HG02973 (cell line): ENCODE results near the gene PCDH15.
"Not testable (repeated sequence)": the region's sequence is repeated elsewhere in the genome, so short reads cannot be mapped to it uniquely, and the experiment has no call there.

Experiments
- ATAC-seq: cut with Tn5 transposase; IDR thresholded peaks from one replicate; pipeline ENCODE4 v1.9.1; 2021; ENCODE audit warnings: moderate library complexity; ENCODE audit not compliant: unreplicated experiment

Gene PCDH15

DNA sequence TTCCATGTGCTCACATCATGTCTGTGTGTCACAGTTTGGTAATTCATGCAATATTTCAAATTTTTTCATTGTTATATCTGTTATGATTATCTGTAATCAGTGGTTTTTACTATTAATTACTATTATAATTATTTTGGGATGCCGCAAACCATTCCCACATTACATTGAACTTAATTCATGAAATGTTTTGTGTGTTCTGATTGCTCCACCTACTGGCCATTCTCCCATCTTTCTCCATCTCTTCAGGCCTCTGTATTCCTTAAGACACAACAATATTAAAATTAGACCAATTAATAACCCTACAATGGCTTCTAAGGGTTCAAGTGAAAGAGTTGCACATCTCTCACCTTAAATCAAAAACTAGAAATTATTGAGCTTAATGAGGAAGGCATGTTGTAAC, 398.5 kb downstream of the PCDH15 start:
- no peak for ATAC-seq

DNA sequence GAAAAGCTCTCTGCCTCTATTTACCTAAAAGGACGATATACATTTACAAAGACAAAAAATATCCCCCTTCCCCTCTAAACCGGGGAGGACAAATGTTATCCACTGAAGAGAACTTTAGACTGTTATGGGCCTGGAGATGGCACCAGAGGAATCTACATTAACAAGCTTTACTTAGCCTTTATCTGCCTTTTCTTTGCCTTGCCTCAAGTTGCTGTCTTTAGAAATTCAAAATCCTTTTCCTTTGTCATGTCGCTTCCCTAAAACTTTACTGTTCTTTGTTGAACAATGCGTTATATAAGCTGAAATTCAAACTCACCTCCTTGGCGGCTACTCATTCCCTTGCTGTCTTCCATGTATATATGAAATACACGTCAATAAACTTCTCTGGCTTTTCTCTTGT, 405.0 kb downstream of the PCDH15 start:
- no peak for ATAC-seq

DNA sequence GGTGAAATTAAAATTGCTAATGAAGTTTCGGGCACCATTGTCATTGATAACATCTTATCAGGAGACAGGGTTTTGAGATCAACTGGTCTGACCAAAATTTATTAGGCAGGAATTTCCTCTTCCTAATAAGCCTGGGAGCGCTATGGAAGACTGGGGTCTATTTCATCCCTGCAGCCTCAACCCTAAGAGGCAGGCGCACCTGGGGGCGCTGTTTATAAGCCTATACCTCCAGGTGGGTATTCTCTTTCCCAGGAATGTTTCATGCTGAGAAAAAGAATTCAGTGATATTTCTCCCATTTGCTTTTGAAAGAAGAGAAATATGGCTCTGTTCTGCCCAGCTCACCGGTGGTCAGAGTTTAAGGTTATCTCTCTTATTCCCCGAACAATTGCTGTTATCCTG, 406.4 kb downstream of the PCDH15 start:
- not testable (repeated sequence) for ATAC-seq

DNA sequence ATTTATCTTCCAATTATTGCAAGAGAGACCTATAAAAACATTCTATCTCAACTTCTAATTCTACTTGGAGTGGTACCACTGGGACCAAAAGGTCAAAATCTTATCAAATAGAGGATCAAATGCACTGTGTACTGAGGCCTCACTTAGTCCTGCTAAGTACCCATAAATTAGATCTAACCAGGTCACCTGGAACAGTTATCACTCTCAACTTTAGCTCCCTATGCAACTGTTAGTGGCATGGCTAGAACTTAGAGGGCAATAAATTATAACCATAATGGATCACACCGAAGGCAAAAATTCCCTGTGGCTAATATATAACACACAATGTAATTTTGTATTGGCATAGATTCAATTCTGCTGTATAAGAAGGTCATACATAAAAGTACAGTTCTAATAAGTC, 428.9 kb downstream of the PCDH15 start:
- no peak for ATAC-seq

DNA sequence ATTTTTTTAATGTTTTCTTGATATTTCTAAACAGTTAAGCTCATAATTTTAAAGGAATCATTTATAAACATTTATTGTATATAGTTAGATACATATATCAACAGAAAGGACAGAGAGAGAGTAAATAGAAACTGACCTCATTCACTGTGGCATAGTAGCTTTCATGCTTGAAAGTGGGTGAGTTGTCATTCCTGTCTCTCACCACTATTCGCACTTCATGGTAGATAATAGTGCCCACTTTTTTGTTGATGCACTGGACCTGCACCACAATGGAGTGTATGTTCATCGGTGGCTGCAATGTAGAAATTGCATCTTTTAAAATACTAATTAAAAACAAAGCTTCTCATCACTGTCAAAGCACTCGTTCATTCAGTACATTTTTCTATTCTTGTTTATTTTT, 432.0 kb downstream of the PCDH15 start:
- no peak for ATAC-seq

DNA sequence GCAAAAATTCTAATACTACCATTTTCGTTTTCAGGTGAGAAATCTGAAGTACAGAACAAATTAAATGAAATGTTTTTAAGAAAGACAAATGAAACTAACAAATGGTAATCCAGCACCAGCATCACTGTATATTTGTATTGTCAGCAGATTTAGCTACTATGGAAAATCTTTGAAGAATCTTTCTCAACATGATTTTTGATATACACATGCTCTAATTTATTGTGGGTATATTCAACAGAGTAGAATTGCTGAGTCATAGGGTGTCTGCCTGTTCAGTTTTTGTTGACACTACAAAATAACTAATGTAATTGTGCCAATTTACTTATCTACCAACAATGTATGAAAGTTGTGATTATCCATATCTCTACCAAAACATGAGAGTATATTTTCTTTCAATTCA, 437.6 kb downstream of the PCDH15 start:
- no peak for ATAC-seq

DNA sequence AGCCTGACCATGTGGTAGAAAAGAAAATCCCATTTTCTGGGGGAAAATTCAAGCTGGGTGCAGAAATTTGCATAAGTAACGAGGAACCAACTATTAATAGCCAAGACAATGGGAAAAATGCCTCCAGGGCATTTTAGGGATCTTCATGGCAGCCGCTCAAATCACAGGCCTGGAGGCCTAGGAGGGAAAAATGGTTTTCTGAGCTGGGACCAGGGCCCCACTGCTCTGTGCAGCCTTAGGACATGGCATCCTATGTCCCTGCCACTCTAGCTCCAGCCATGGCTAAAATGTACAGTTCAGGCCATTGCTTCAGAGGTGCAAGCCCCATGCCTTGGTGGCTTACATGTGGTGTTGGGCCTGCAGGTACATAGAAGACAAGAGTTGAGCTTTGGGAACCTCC, 459.0 kb downstream of the PCDH15 start:
- ATAC-seq, result no peak

DNA sequence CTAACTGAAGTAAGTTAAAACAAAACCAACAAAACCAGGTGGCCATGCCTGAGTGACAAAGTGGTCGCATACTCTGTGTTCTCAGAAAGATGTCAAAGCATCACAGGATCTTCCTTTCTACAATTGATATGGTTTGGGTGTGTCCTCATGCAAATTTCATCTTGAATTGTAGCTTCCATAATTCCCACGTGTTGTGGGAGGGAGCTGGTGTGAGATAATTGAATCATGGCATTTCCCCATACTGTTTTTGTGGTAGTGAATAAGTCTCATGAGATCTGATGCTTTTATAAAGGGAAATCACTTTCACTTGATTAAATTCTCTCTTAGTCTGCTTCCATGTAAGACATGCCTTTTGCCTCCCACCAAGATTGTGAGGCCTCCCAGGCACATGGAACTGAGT, 465.7 kb downstream of the PCDH15 start:
- ATAC-seq, result no peak

DNA sequence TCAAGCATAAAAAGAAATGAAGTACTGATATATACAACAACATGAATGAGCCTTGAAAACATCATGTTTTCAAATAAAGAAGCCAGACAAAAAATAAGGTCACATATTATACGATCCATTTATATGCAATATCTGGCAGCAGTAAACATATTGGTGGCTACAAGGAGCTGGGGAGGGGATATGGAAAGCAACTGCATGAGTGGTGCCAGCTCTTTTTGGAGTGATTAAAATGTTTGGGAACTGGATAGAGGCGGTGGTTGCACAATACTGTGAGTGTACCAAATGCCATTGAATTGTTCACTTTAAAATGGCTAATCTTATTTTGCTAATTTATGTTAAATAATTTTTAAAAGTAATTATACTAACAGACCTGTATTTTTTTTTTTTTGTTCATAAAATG, 481.7 kb downstream of the PCDH15 start:
- no peak for ATAC-seq

DNA sequence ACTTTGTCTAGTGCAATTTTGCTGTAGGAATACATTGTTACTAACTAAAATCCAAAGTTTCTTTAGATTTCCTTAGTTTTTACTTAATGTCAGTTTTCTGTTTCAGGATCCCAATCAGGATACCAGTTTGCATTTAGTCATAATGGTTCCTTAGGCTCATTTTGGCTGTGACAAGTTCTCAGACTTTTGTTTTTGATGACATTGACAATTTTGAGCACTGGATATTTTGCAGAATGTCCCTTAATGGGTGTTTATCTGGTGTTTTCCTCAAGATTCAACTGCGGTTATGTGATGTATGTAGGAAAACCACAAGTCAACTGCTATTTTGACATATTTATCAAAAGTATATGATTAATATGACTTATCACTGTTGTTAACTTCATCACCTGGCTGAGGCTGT, 482.6 kb downstream of the PCDH15 start:
- ATAC-seq, result no peak

DNA sequence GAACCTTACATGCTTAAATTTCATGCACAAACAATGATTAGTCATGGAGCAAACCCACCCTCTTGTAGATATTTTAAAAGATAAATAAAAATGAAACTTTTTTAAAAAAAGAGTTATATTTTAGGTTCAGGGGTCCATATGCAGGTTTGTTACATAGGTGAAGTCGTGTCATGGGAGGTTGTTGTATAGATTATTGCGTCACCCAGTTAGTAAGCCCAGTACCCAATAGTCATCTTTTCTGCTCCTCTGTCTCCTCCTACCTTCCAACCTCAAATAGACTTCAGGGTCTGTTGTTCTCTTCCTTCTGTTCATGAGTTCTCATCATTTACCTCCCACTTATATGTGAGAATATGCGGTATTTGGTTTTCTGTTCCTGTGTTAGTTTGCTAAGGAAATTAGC, 486.6 kb downstream of the PCDH15 start:
- ATAC-seq, result no peak

DNA sequence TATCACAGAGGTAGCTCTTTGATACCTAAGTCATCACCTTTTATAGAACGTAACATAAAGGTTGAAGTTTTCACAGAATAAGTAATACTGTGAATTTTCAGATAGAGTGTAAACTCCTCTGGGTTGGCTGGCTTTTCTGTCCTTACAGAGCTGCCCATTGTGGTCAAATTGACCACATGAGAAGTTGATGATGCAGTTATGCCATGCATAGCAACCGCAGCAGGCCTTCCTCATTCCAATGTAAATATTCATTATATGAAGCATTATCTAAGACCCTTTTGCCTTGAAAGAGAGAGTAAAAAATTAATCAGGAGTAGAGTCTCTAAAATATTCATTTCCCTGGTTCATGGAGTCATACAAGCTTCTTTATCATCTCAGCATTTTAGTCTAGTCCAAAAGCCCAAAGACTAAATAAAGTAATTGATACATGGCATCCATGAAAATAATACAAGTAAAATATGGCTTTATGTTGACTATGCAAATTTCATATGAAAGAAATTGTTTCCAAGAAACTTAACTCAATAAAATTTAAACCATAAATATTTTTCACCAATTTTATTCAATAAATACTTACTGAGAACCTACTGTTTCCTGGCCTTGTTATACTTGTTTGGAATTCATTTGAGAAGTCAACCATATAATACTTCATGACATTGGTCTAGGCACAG, 516.4 kb downstream of the PCDH15 start:
- no peak for ATAC-seq

DNA sequence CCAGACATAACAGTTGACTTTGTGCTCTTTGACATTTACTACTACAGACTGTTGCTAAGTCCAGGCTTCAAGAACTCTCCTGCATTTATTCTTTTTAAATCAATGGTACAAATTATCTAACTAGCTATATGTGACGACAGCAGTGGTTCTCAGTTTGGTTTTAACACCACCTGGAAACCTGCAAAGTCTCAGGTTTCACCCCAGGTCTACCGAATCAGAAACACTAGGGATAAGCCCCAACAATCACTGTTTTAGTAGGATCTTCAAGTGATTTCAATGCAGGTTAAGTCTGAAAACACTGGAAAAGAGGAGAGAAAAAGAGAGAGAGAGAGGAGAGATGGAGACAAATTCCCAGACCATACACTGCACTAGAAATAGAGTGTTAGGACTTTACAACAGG, 519.0 kb downstream of the PCDH15 start:
- no peak for ATAC-seq

DNA sequence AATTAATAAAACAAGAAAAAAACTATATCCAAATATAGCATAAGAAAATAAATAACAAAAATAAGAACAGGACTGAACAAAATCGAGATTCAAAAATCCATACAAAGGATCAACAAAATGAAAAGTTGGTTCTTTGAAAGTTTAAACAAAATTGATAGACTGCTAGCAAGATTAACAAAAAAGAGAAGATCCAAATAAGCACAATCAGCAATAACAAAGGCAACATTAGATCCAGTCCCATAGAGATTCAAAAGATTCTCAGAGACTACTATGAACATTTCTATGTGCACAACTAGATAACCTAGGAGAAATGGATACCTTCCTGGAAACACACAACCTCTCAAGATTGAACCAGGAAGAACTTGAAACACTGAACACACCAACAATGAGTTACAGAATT, 534.6 kb downstream of the PCDH15 start:
- ATAC-seq, result no peak

DNA sequence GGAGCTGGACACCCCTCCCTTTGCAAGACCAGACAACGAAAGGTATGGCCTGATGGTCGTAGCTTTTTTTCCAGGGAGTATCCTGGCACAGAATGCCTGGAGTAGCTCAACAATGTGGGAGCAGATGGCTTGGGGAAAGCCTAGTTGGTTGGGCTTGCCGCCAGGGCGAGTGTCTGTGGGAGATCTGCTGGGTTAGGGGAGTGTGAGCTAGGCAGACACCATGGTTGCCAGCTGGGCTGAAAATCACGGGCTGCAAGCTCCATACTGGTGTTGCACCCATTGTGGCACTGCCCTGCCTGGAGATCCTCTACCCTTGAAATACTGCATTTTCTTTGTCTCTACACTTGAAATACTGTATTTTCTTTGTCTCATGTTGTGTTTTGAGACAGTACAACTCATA, 538.3 kb downstream of the PCDH15 start:
- no peak for ATAC-seq

DNA sequence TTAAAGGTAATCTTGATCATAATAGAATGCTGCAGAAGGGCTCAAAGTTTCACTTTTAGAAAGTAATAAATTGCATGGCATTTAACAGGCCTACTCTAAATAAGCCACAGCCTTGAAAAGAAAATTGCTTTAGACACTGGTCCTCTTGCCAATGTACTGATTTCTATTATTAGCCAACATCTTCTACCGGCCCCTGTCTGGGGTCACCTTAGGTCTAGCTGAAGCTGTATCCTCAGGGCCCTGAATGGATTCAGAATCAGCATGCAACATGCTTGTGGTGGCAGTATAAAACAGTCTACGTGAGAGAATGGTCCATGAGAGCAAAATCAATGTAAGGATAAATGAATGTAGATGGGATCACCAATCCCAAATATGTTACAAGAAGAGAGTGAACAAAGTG, 541.9 kb downstream of the PCDH15 start:
- ATAC-seq, result no peak

DNA sequence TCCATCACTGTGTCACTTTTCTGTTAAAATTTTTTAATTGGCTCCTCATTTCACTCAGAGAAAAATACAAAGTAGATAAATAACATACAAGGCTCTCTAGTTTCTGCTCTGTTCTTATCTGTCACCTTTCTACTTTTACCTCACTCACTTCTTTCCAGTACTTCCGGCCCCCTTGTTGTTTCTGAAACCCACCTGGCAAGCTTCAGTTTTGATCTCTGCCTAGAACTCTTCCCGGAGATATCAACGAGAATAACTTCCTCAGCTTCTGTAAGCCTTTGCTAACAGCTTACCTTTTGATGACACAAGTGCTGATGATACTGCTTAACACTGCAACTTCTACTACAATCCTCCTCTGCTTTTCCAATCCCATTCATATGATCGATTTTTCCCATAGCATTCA, 566.2 kb downstream of the PCDH15 start:
- ATAC-seq, result no peak

DNA sequence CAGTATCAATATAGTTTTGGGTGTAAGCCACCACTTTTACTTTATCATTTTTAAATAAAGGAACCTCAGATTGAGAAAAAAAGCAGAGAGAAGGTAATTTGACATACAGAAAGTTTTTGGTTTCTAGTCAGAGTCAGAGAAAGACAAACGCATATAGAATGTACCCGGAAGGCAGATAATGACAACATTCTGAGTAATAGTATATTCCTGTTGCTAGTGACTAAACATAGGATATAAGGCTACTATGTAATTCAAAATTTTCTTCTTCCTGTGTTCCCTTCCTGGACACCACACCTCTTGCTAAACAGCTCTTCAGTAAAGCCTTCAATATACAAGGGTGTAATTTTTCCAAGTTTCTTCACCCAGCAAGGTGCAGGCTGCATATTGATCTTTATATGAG, 597.6 kb downstream of the PCDH15 start:
- ATAC-seq, result no peak

DNA sequence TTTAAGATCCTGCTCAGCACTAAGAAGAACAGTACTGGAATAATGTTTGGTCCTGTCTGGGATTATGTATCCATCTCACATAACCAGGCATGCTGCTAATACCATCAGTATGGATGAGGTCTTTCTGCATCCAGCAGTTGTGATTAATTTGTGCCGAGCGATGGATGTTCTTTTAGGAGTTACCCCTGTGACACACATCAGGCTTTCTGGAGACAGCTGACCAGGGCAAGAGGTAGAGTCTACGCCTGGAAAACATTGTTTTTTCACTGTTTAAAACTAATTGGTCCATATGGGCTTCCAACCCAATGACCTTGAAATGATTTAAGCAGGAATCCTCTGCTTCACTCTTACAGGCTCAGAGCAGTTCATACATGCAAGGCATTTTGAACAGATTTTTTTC, 603.0 kb downstream of the PCDH15 start:
- ATAC-seq, result no peak

DNA sequence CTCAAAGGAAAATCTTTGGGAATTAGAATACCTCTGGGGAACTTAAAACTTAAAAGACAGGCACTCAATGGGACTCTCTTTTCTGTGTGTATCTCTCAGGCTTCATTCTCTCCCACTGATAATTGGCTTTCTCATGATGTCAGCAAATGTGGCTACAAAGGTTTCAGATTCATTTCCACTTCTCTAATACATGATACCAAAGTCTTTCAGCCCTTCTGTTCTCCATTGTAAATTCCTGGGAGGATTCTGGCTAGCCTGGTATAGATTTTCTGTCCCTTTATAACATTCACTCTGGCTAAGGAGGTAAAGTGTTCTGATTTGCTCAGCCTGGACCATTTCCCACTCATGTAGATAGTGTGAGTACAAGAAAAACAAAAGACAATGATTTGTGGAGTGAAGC, 606.2 kb downstream of the PCDH15 start:
- ATAC-seq, result no peak

DNA sequence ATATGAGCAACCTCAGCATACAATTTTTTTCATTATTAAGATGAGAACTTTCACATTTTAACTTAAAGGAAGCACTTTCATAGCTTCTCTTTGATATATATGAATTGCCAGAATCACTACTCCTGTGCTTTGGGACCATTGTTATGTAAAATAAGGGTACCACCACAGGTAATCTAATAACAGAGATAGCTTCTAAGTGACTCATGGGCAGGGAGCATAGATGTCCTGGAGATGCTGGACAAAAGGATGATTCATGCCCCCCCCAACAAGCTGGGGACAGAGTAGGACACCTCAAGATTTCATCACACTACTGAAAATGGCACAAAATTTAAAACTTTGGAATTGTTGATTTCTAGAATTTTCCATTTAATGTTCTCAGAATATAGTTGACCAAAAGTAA, 641.1 kb downstream of the PCDH15 start:
- ATAC-seq, result no peak

DNA sequence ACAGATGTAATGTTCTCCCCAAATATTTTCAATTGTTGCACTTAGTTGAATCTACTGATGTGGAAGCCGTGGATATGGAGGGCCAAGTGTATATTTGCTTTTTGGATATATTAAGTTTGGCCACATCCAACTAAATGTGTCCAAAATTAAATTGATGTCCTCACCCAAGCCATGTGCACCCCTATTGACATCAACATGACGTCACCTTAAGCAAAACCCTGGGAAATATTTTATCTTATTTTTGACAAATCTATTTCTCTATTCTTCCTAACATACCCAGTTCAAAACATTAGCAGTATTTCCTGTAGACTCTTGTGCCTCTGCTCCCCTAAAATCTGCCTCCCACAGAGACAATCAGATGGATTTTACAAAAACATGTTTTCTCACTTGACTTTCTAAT, 652.5 kb downstream of the PCDH15 start:
- ATAC-seq, result no peak

DNA sequence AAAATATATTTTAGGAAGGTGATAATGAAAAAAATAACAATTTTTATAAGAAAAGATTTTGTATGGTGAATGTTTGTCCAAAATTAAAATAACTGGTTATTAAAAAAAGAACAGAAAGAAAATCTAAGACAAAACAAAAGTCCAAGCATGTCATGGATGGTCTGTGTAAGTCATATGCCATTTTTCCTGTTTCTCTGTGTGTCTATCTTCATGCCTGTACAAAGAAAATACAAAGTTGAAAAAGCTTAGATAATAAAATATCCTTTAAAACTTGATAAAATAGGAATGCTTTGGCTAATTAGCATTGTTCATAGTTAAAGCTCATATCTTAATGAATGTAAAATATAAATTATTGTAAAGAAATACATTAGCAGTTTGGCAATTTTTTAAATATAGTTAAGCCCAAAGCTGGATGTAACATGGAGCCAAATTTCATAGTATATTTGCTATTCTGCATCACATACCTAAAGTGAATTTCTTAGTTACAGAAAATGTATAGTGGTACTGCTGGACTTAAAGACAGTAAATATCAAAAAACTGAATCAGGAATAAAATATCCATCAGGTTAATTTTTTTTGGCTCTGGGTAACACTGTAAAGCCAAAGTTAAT, 661.1 kb downstream of the PCDH15 start:
- no peak for ATAC-seq
